GM12878 (cell line): ENCODE results near the gene FAR2. TPM values are rescaled to one million over a fixed set of nuclear protein-coding genes. Genes with fewer than 3 reads are reported as not detected.

Source experiments
- ATAC-seq: fragments of 200-7000 bp; cut with Tn5 transposase; 3 replicates; pipeline ENCODE4 v1.9.1; 2020; ENCODE audit warnings: mild to moderate bottlenecking, moderate library complexity
- BruUV-seq: library from RNA; stranded (reverse); fragments of 400-500 nt; replicated peaks from 2 replicates; lab custom pipeline; 2021; lab: Mats Ljungman, UMichigan
- CTCF ChIA-PET: fragments of 300-600 bp; sonication (Branson Sonifier 250); formaldehyde crosslinking; extraction: SDS; loops from one replicate; lab custom pipeline; 2021; ENCODE audit warnings: inconsistent platforms; lab: Yijun Ruan, JAX
- POLR2A ChIA-PET: fragments of 350-600 bp; formaldehyde crosslinking; extraction: SDS; loops from one replicate; lab custom pipeline; 2021; ENCODE audit warnings: inconsistent platforms; lab: Charles Lee
- RAD21 ChIA-PET: fragments of 300-600 bp; sonication (Branson Sonifier 250); formaldehyde crosslinking; loops from one replicate; lab custom pipeline; 2023; ENCODE audit warnings: antibody characterized with exemption; ENCODE audit not compliant: unreplicated experiment; lab: Charles Lee
- SMC1A ChIA-PET: fragments of 300-600 bp; sonication (Branson Sonifier 250); formaldehyde crosslinking; loops from one replicate; lab custom pipeline; 2023; ENCODE audit not compliant: unreplicated experiment, uncharacterized antibody; lab: Charles Lee
- DNase-seq: peaks from one replicate; pipeline ENCODE4 v3.0.0-alpha.2; 2011; ENCODE audit warnings: low read depth, low spot score
- FAIRE-seq: peaks from 3 replicates; lab custom pipeline; 2011; peaks lifted over from hg19 to GRCh38; lab: Jason Lieb, UNC
- H2AFZ ChIP-seq: 2 replicates; pipeline ENCODE4 v1.6.0; 2011; ENCODE audit warnings: low read depth, low read length, control low read depth; ENCODE audit not compliant: control insufficient read depth
- H3K27ac ChIP-seq: 2 replicates; pipeline ENCODE4 v1.5.1; 2011; ENCODE audit warnings: control low read depth; ENCODE audit not compliant: control insufficient read depth, insufficient read depth
- H3K27me3 ChIP-seq, 2 experiments: replicated peaks in 1 of 2; 2 replicates each; pipeline versions ENCODE4 v1.6.0 to v1.6.1; 2011; ENCODE audit warnings: low read length in 1 of 2; ENCODE audit not compliant: control insufficient read depth in 2 of 2, insufficient read depth in 2 of 2
- H3K36me3 ChIP-seq, 2 experiments: 2 replicates each; pipeline ENCODE4 v1.5.1; 2011; ENCODE audit warnings: low read length in 1 of 2; ENCODE audit not compliant: control insufficient read depth in 2 of 2, insufficient read depth in 2 of 2
- H3K4me1 ChIP-seq: 2 replicates; pipeline ENCODE4 v1.6.1; 2011; ENCODE audit warnings: mild to moderate bottlenecking, low read length, moderate library complexity, mixed read lengths; ENCODE audit not compliant: control insufficient read depth, insufficient read depth
- H3K4me2 ChIP-seq: 2 replicates; pipeline ENCODE4 v1.6.0; 2011; ENCODE audit warnings: control low read depth; ENCODE audit not compliant: control insufficient read depth, insufficient read depth
- H3K4me3 ChIP-seq: fragments of 200-600 bp; sonication (generic); 2 replicates; pipeline ENCODE4 v1.5.1; 2016
- H3K79me2 ChIP-seq: 2 replicates; pipeline ENCODE4 v1.6.0; 2011; ENCODE audit warnings: low read length; ENCODE audit not compliant: control insufficient read depth, insufficient read depth
- H3K9ac ChIP-seq: 2 replicates; pipeline ENCODE4 v1.8.0; 2011; ENCODE audit warnings: low read length, control low read depth, mixed read lengths; ENCODE audit not compliant: control insufficient read depth, insufficient read depth
- H3K9me3 ChIP-seq: replicated peaks from 3 replicates; pipeline ENCODE4 v1.5.1; 2011; ENCODE audit warnings: mild to moderate bottlenecking, low read length; ENCODE audit not compliant: control insufficient read depth, insufficient read depth
- H4K20me1 ChIP-seq: 2 replicates; pipeline ENCODE4 v1.6.0; 2011; ENCODE audit not compliant: control insufficient read depth, insufficient read depth
- CBFB ChIP-seq: IDR thresholded peaks from 2 replicates; pipeline ENCODE4 v1.6.1; 2016; ENCODE audit warnings: antibody characterized with exemption, low read depth
- CREB1 ChIP-seq: IDR thresholded peaks from 2 replicates; pipeline ENCODE4 v1.6.1; 2012; ENCODE audit warnings: low read depth, mild to moderate bottlenecking, inconsistent platforms
- EGR1 ChIP-seq, 2 experiments: IDR thresholded peaks; 1 replicate in 1 of 2; 2 replicates in 1 of 2; pipeline ENCODE4 v1.6.1; 2011 to 2012; ENCODE audit warnings: low read depth in 2 of 2, low read length in 2 of 2, borderline replicate concordance in 1 of 2, mild to moderate bottlenecking in 1 of 2, moderate library complexity in 1 of 2
- GABPA ChIP-seq: IDR thresholded peaks from 2 replicates; pipeline ENCODE4 v1.6.1; 2014; ENCODE audit warnings: antibody characterized with exemption, low read depth, mild to moderate bottlenecking, inconsistent platforms
- IKZF1 ChIP-seq: fragments of 450-650 bp; conservative IDR thresholded peaks from 2 replicates; pipeline ENCODE4 v1.6.1; 2017; ENCODE audit warnings: antibody characterized with exemption, mild to moderate bottlenecking
- MYC ChIP-seq: IDR thresholded peaks from 2 replicates; pipeline ENCODE4 v1.6.1; 2011; ENCODE audit warnings: mild to moderate bottlenecking, low read length, moderate library complexity, inconsistent platforms; ENCODE audit not compliant: insufficient read depth, insufficient replicate concordance, insufficient read length, severe bottlenecking
- NR2C1 ChIP-seq: fragments of 450-650 bp; IDR thresholded peaks from 2 replicates; pipeline ENCODE4 v1.6.1; 2017; ENCODE audit warnings: antibody characterized with exemption, mild to moderate bottlenecking, moderate library complexity
- NRF1 ChIP-seq: conservative IDR thresholded peaks from 2 replicates; pipeline ENCODE4 v1.6.1; 2011; ENCODE audit warnings: mild to moderate bottlenecking, low read depth, low read length, improper control_type of control experiment
- PML ChIP-seq: IDR thresholded peaks from 2 replicates; pipeline ENCODE4 v1.6.1; 2012; ENCODE audit warnings: low read length, inconsistent platforms
- RELA ChIP-seq: fragments of 450-650 bp; IDR thresholded peaks from 2 replicates; pipeline ENCODE4 v1.8.0; 2014; ENCODE audit warnings: borderline replicate concordance; ENCODE audit not compliant: partially characterized antibody
- SP1 ChIP-seq: IDR thresholded peaks from one replicate; pipeline ENCODE4 v1.6.1; 2011; ENCODE audit warnings: low read depth, low read length
- SPI1 ChIP-seq: IDR thresholded peaks from 2 replicates; pipeline ENCODE4 v1.6.1; 2011; ENCODE audit warnings: low read depth, mild to moderate bottlenecking, low read length, moderate library complexity, borderline replicate concordance; ENCODE audit not compliant: insufficient read depth
- ZNF274 ChIP-seq: IDR thresholded peaks from one replicate; pipeline ENCODE4 v1.8.0; 2011; ENCODE audit not compliant: insufficient read length, insufficient read depth
- ZNF384 ChIP-seq: IDR thresholded peaks from 2 replicates; pipeline ENCODE4 v1.6.1; 2012; ENCODE audit warnings: low read depth, mild to moderate bottlenecking, low read length, improper control_type of control experiment, borderline replicate concordance
- ZSCAN29 ChIP-seq: fragments of 450-650 bp; IDR thresholded peaks from 2 replicates; pipeline ENCODE4 v1.6.1; 2017; ENCODE audit warnings: mild to moderate bottlenecking, moderate library complexity
- WGBS: methylation state at CpG from one replicate; pipeline ENCODE4 v1.1.6; 2016; ENCODE audit warnings: low lambda C conversion rate; ENCODE audit not compliant: insufficient replicate concordance, insufficient coverage; ENCODE audit errors: missing lambda C conversion rate; 5-methylcytosine and 5-hydroxymethylcytosine counted together
- in situ Hi-C: fragments of 300-500 bp; cut with MboI; formaldehyde crosslinking; loops from 9 replicates; pipeline ENCODE4 v1.14.3; 2018; ENCODE audit warnings: mixed read lengths
- intact Hi-C: fragments of 100-400 bp; cut with micrococcal nuclease; formaldehyde crosslinking; loops from one replicate; pipeline ENCODE4 v1.14.2; 2022; ENCODE audit not compliant: unreplicated experiment
- polyA plus RNA-seq, 11 experiments: library from polyadenylated mRNA; depleted of rRNA in 4 of 11; unstranded in 6 of 11; stranded (reverse) in 5 of 11; fragments of >200 nt; fragmentation: Nextera tagmentation in 4 of 11; fragmentation: Illumina TruSeq in 1 of 11; extraction: Ambion mirVana in 4 of 11; extraction: Trizol in 1 of 11; gene quantifications; 1 replicate in 1 of 11; 2 replicates in 10 of 11; pipeline versions ENCODE4 v1.2.1 to v1.2.3, GENCODE V29; 2011 to 2016; ENCODE audit warnings: inconsistent platforms in 2 of 11, missing spikeins in 2 of 11, low read depth in 1 of 11
- total RNA-seq, 4 experiments: library from RNA; depleted of rRNA in 3 of 4; stranded (reverse); fragments of >200 nt in 3 of 4; fragmentation: Illumina TruSeq in 1 of 4; extraction: Trizol in 1 of 4; gene quantifications; 2 replicates each; pipeline versions ENCODE4 v1.2.1 to v1.2.3, GENCODE V29; 2013 to 2021

Gene FAR2
- total and polyA plus RNA-seq, 10 of the 15 experiments (the other 5 are each of a cell fraction or from before 2014, with no cell fraction given), result 0.50 to 1.1 (median 0.65) TPM

DNA sequence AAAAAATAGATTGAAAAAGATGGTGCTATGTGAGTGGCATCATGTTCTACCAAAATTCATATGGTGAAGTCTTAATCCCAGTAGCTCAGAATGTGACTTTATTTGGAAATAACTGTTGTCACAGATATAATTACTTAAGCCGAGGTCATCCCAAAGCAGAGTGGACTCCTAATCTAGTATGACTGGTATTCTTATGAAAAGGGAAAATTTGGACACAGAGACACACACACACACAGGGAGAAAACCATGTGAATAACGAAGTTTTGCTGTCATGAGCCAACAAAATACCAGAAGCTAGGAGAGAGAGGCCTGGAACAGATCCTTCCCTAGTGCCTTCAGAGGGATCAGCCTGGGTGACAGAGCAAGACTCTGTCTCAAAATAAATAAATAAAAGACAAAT lies 62.6 kb downstream of the FAR2 start:
- DNase-seq, result no peak
- Histone ChIP-seq H3K4me2 (no peak overlapping the region), H3K27me3 (no peaks in the 10 kb centered on the region), H3K4me1 (no peaks in the 10 kb centered on the region)
- no TSS peak for BruUV-seq
- WGBS, result 0% methylated on average over 2 of the region's 2 CpGs
- TF ChIP-seq NR2C1 (no peak), PML (no peak), CREB1 (no peak), ZNF274 (no peak)
- TF ChIP-seq, all 136 proteins: peak for 0
- no peak for FAIRE-seq
- POLR2A ChIA-PET, result no interaction called here
- intact Hi-C loops, result no loop called here
- SMC1A ChIA-PET, result interaction anchor here (0.9 to 1.4 kb wide), 4 partner anchors 8 to 34 kb away, joined by 3 to 5 read pairs (median 4); no protein-coding TSS in a partner anchor
- H3K27ac ChIP-seq, result no peak overlapping the region
- H3K79me2 ChIP-seq, result no peaks in the 10 kb centered on the region
- no peak overlapping the region for H3K9ac ChIP-seq
- RAD21 ChIA-PET, result no interaction called here
- CTCF ChIA-PET, result no interaction called here
- H2AFZ ChIP-seq, result no peak overlapping the region
- in situ Hi-C loops, result no loop called here
- H3K9me3 ChIP-seq, result no peaks in the 10 kb centered on the region
- no peaks in the 10 kb centered on the region for H4K20me1 ChIP-seq
- no peak overlapping the region for H3K4me3 ChIP-seq
- no peak for ATAC-seq
- no peaks in the 10 kb centered on the region for H3K36me3 ChIP-seq

DNA sequence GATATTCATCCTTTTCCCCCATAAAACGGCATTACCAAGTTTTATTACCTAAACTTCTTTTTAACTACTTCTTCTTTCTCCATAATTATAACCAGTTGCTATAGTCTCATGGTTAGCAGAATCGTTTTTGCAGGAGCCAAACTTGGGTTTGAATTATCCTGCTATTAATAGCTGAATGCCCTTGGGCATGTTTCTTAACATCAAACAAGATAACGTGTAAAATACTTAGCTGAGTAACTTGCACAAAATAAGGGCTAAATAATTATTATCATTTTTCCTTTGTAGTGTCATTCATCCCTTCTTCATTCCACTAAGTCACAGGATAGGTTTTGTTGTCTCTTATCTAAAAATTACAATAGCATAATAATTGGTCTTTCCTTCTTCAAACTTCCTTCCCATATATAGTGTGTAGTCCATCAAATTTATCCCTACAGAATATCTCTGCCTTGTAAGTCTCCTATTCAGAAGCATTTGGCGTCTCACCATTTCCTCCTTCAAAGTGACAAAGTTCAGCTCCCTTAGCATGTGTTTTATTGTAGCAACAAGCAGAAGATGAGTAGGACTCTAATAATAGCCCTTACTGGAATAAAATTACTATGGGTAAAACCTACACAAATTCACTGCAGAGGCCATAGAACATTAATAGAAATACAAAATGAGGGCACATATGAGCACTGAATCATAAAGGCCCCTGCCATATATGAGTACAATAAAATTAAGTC lies 63.8 kb downstream of the FAR2 start:
- H2AFZ ChIP-seq, result no peak overlapping the region
- H4K20me1 ChIP-seq, result no peaks in the 10 kb centered on the region
- DNase-seq (no peak), FAIRE-seq (no peak), ATAC-seq (no peak)
- intact Hi-C loops (no loop called here), in situ Hi-C loops (no loop called here)
- RAD21 ChIA-PET, result no interaction called here
- H3K27ac ChIP-seq, result no peak overlapping the region
- no peaks in the 10 kb centered on the region for H3K9me3 ChIP-seq
- H3K27me3 ChIP-seq, result no peaks in the 10 kb centered on the region
- no peaks in the 10 kb centered on the region for H3K79me2 ChIP-seq
- WGBS, result 8% methylated on average over 4 of the region's 4 CpGs
- H3K4me3 ChIP-seq, result no peak overlapping the region
- SMC1A ChIA-PET, result interaction anchor here (1.9 kb wide), 1 partner anchor 22 kb away, joined by 4 read pairs; no protein-coding TSS in a partner anchor
- CTCF ChIA-PET, result no interaction called here
- no peaks in the 10 kb centered on the region for H3K4me1 ChIP-seq
- no peak overlapping the region for H3K4me2 ChIP-seq
- BruUV-seq, result no TSS peak
- no peaks in the 10 kb centered on the region for H3K36me3 ChIP-seq
- no peak overlapping the region for H3K9ac ChIP-seq
- POLR2A ChIA-PET, result interaction anchor here (0.6 kb wide), 1 partner anchor 14 kb away, joined by 4 read pairs; no protein-coding TSS in a partner anchor
- no peak for TF ChIP-seq SP1
- no peak for TF ChIP-seq ZNF384
- TF ChIP-seq NRF1, result no peak
- no peak for TF ChIP-seq EGR1 (IDR thresholded peaks at IDR 0.05; ENCODE audit: borderline replicate concordance in 1 of 2, low read depth in 2 of 2, low read length in 2 of 2)
- no peak for TF ChIP-seq GABPA
- TF ChIP-seq IKZF1, result no peak
- no peak for TF ChIP-seq ZSCAN29
- no peak for TF ChIP-seq MYC
- no peak for TF ChIP-seq SPI1
- TF ChIP-seq RELA, result no peak
- no peak for TF ChIP-seq CBFB
